ENCODE measurements around the gene PTPRZ1.

DNA sequence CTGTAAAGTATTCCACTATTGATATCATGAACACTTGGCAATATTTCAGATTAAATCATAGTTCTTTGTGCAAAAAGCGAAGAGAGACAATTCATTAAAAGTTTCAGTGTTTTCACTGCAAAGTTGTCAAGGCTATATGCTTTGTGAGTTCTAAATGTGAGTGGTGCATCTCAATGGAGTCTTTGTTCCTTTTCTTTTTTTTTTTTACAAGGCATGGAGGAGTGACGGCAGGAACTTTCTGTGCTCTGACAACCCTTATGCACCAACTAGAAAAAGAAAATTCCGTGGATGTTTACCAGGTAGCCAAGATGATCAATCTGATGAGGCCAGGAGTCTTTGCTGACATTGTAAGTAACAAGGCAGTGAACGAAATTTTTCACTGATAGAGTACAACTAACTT lies 186.6 kb downstream of the PTPRZ1 start:
- no peak for TF ChIP-seq CTCF (IDR thresholded peaks at IDR 0.05; ENCODE audit: low read depth, low read length, missing input control)
- TF ChIP-seq, protein P1, sequence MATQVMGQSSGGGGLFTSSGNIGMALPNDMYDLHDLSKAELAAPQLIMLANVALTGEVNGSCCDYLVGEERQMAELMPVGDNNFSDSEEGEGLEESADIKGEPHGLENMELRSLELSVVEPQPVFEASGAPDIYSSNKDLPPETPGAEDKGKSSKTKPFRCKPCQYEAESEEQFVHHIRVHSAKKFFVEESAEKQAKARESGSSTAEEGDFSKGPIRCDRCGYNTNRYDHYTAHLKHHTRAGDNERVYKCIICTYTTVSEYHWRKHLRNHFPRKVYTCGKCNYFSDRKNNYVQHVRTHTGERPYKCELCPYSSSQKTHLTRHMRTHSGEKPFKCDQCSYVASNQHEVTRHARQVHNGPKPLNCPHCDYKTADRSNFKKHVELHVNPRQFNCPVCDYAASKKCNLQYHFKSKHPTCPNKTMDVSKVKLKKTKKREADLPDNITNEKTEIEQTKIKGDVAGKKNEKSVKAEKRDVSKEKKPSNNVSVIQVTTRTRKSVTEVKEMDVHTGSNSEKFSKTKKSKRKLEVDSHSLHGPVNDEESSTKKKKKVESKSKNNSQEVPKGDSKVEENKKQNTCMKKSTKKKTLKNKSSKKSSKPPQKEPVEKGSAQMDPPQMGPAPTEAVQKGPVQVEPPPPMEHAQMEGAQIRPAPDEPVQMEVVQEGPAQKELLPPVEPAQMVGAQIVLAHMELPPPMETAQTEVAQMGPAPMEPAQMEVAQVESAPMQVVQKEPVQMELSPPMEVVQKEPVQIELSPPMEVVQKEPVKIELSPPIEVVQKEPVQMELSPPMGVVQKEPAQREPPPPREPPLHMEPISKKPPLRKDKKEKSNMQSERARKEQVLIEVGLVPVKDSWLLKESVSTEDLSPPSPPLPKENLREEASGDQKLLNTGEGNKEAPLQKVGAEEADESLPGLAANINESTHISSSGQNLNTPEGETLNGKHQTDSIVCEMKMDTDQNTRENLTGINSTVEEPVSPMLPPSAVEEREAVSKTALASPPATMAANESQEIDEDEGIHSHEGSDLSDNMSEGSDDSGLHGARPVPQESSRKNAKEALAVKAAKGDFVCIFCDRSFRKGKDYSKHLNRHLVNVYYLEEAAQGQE (IDR thresholded peaks at IDR 0.05), result no peak
- TF ChIP-seq, protein P2, sequence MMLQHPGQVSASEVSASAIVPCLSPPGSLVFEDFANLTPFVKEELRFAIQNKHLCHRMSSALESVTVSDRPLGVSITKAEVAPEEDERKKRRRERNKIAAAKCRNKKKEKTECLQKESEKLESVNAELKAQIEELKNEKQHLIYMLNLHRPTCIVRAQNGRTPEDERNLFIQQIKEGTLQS (IDR thresholded peaks at IDR 0.05), result no peak
- no peak for TF ChIP-seq TAF1 (conservative IDR thresholded peaks at IDR 0.05)
- TF ChIP-seq YY1 (IDR thresholded peaks at IDR 0.05), result no peak
- no peak for TF ChIP-seq RAD21 (IDR thresholded peaks at IDR 0.05)
- TF ChIP-seq FOXA1 (IDR thresholded peaks at IDR 0.05), result no peak
- no peak for TF ChIP-seq EGR1 (IDR thresholded peaks at IDR 0.05; ENCODE audit: low read depth in 2 of 2)
